Small intestine (tissue), 7 donors: ENCODE measurements around the gene GRIA4. TPM values are rescaled to one million over a fixed set of nuclear protein-coding genes. Genes with fewer than 3 reads are reported as not detected.

Experiments
- DNase-seq, 2 donors: peaks; one replicate each; pipeline versions ENCODE4 v3.0.0 to v3.0.0-alpha.2; 2013
- FAIRE-seq: peaks from 2 replicates; lab custom pipeline; 2012; peaks lifted over from hg19 to GRCh38; lab: Jason Lieb, UNC
- H3K27ac ChIP-seq, 3 donors: one replicate each; pipeline ENCODE4 v1.5.1; 2013; ENCODE audit warnings: low read length in 2 of 3, mild to moderate bottlenecking in 2 of 3, control low read depth in 1 of 3, inconsistent platforms in 1 of 3, low read depth in 1 of 3, moderate library complexity in 1 of 3
- H3K27me3 ChIP-seq, 3 donors: one replicate each; pipeline ENCODE4 v1.6.1; 2013; ENCODE audit warnings: low read length in 3 of 3, inconsistent platforms in 1 of 3; ENCODE audit not compliant: control insufficient read depth in 3 of 3, insufficient read depth in 3 of 3
- H3K36me3 ChIP-seq, 3 donors: one replicate each; pipeline ENCODE4 v1.6.1; 2013; ENCODE audit warnings: low read length in 3 of 3, inconsistent platforms in 1 of 3, low read depth in 1 of 3, mild to moderate bottlenecking in 1 of 3, moderate library complexity in 1 of 3; ENCODE audit not compliant: control insufficient read depth in 3 of 3, insufficient read depth in 2 of 3
- H3K4me1 ChIP-seq, 3 donors: one replicate each; pipeline ENCODE4 v1.6.1; 2013; ENCODE audit warnings: low read length in 2 of 3, inconsistent platforms in 1 of 3, low read depth in 1 of 3, mild to moderate bottlenecking in 1 of 3, moderate library complexity in 1 of 3; ENCODE audit not compliant: control insufficient read depth in 3 of 3, insufficient read depth in 2 of 3
- H3K4me3 ChIP-seq, 3 donors: one replicate each; pipeline ENCODE4 v1.5.1; 2013; ENCODE audit warnings: low read length in 3 of 3, control low read depth in 1 of 3, inconsistent platforms in 1 of 3, low read depth in 1 of 3, mild to moderate bottlenecking in 1 of 3, moderate library complexity in 1 of 3
- H3K9me3 ChIP-seq, 2 donors: one replicate each; pipeline ENCODE4 v1.6.1; 2013; ENCODE audit warnings: low read depth in 1 of 2, low read length in 1 of 2; ENCODE audit not compliant: control insufficient read depth in 2 of 2, insufficient read depth in 1 of 2
- WGBS, 3 donors: extraction: QIAGEN DNeasy Blood & Tissue Kit; methylation state at CpG; one replicate each; pipeline ENCODE4 v1.1.7; 2013; 5-methylcytosine and 5-hydroxymethylcytosine counted together
- polyA plus RNA-seq, 4 donors: library from polyadenylated mRNA; stranded (reverse) in 3 of 4; unstranded in 1 of 4; fragments of 200-250 nt in 3 of 4; fragments of 120-200 nt in 1 of 4; gene quantifications; one replicate each; pipeline versions ENCODE4 v1.2.1 to v1.2.3, GENCODE V29; 2013
- donor health status: healthy with polysubstance abuse.
- donor health status: control.
- donor health status: control.
- donor health status: Bipolar disorder and iron deficiency.
- donor health status: healthy.

The GRIA4 gene
- polyA plus RNA-seq, 4 donors, result 0.34 to 22.9 TPM; not detected in 2

DNA sequence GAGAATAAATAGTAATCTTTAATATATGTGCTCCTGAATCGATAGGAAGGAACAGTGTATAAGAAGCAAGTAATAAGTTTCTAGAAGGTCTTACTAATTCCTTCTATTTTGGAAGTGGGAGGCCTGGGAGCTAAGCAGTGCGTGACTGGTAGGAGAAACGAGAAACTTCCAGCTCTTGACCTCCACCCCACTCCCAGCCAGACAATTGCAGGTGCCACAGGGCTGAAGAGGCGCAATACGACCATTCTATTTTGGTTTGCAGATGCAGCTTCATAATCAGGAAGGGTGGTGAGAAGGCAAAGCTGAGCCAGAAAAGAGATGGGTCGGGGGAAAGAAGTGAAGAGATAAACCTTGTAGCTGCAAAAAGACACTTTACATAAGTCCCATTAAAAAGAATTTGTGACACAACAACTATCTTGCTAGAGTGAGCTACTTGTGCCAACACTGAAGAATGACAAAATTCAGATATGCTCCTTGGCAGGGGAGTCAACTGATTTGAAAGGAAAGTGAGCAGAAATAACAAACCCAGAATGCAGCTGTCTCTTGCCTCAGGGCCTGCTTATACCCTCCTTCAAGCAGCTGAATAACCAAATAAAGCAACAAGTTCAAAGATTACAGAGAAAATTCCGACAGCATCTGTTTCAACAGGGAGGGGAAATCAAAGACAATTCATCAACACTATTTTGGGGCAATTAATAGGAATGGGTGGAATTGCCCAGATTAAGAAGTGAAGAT lies 35.1 kb downstream of the GRIA4 start:
- DNase-seq (no peak), FAIRE-seq (no peak)
- H3K9me3 ChIP-seq, result no peaks in the 10 kb centered on the region
- H3K4me1 ChIP-seq, result peaks cover 0 to 4% (median 0%) of the 10 kb centered on the region in 3 donors
- H3K4me3 ChIP-seq, result no peak overlapping the region
- H3K27me3 ChIP-seq, result no peaks in the 10 kb centered on the region
- WGBS, 3 donors, result 73 to 78% (median 77%) methylated on average over 7 of the region's 7 CpGs
- H3K36me3 ChIP-seq, result no peaks in the 10 kb centered on the region
- no peak overlapping the region for H3K27ac ChIP-seq

GRCh38 chr11:105647780-105648179 lies 37.9 kb downstream of the GRIA4 start:
- Histone ChIP-seq H3K36me3 (no peaks in the 10 kb centered on the region), H3K27ac (no peak overlapping the region), H3K9me3 (no peaks in the 10 kb centered on the region), H3K4me3 (no peak overlapping the region), H3K4me1 (no peaks in the 10 kb centered on the region), H3K27me3 (no peaks in the 10 kb centered on the region)
- 63 to 86% (median 80%) methylated on average over 1 of the region's 1 CpG for WGBS, 3 donors
- FAIRE-seq (no peak), DNase-seq (no peak)

GRCh38 chr11:105648762-105649161 lies 38.9 kb downstream of the GRIA4 start:
- no peak overlapping the region for H3K27ac ChIP-seq
- H3K9me3 ChIP-seq, result no peaks in the 10 kb centered on the region
- DNase-seq (no peak), FAIRE-seq (no peak)
- H3K36me3 ChIP-seq, result no peaks in the 10 kb centered on the region
- H3K4me1 ChIP-seq, result no peaks in the 10 kb centered on the region
- H3K4me3 ChIP-seq, result no peak overlapping the region
- WGBS, 3 donors, result 73 to 81% (median 75%) methylated on average over 4 of the region's 4 CpGs
- no peaks in the 10 kb centered on the region for H3K27me3 ChIP-seq

GRCh38 chr11:105665281-105665680 lies 55.4 kb downstream of the GRIA4 start:
- no peak overlapping the region for H3K4me3 ChIP-seq
- WGBS, 3 donors, result 84 to 91% (median 88%) methylated on average over 4 of the region's 4 CpGs
- no peaks in the 10 kb centered on the region for H3K36me3 ChIP-seq
- no peak for DNase-seq
- no peak for FAIRE-seq
- no peak overlapping the region for H3K27ac ChIP-seq
- H3K4me1 ChIP-seq, result no peaks in the 10 kb centered on the region
- H3K27me3 ChIP-seq, result no peaks in the 10 kb centered on the region
- H3K9me3 ChIP-seq, result no peaks in the 10 kb centered on the region

DNA sequence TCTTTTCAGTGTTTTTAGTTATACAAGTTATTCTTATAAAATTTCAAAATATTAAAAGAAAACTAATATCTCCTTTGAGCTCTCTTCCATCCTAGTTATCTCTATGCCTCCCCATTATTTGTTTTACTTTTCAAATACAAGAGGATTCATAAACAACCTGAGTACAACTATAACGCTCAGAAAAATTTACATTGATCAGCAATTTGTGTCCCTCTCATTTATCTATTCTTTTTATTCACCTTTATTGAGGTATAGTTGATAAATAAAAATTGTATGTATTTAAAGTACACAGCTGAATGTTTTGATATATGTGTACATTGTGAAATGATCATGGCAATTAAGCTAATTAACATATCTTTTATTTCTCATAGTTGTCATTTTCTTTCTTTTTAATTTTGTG lies 57.6 kb downstream of the GRIA4 start:
- Histone ChIP-seq H3K4me3 (no peak overlapping the region), H3K36me3 (no peaks in the 10 kb centered on the region), H3K27me3 (no peaks in the 10 kb centered on the region), H3K4me1 (no peaks in the 10 kb centered on the region), H3K9me3 (no peaks in the 10 kb centered on the region), H3K27ac (no peak overlapping the region)
- 73 to 80% (median 77%) methylated on average over 1 of the region's 1 CpG for WGBS, 3 donors
- no peak for FAIRE-seq
- DNase-seq, result no peak

- Histone ChIP-seq H3K9me3 (no peaks in the 10 kb centered on the region), H3K36me3 (no peaks in the 10 kb centered on the region), H3K27ac (no peak overlapping the region), H3K27me3 (no peaks in the 10 kb centered on the region), H3K4me1 (no peaks in the 10 kb centered on the region), H3K4me3 (no peak overlapping the region)
- DNase-seq, result no peak
- no peak for FAIRE-seq
Observed at GRCh38 chr11:105670811-105671210, 60.9 kb downstream of the GRIA4 start.

- no peaks in the 10 kb centered on the region for H3K36me3 ChIP-seq
- H3K9me3 ChIP-seq, result no peaks in the 10 kb centered on the region
- H3K4me1 ChIP-seq, result no peaks in the 10 kb centered on the region
- no peak for FAIRE-seq
- peak; percentile 22 to 71 for DNase-seq
- 24 to 30% (median 27%) methylated on average over 3 of the region's 3 CpGs for WGBS, 3 donors
- no peaks in the 10 kb centered on the region for H3K27me3 ChIP-seq
- no peak overlapping the region for H3K4me3 ChIP-seq
- H3K27ac ChIP-seq, result no peak overlapping the region
Observed at GRCh38 chr11:105673089-105673488, 63.2 kb downstream of the GRIA4 start.

DNA sequence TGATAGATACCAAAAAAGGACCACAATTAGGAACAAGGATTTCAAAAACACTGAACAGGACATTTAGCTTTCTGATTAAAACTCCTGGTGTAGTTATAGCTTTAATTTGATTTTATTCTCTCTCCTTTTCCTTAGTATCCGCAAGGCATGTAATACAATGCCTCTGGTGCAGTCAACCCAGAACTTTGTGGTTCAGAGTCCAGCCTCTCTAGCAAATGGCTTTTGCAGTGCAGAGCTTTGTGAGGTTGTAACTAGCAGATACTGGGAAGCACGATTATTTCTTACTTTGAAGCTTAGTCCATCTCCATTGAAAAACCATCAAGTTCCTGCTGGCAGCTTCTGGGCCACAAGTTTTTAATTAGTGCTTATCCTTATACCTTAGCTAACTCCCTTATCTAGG lies 79.8 kb downstream of the GRIA4 start:
- Histone ChIP-seq H3K27me3 (no peaks in the 10 kb centered on the region), H3K4me1 (no peaks in the 10 kb centered on the region), H3K27ac (no peak overlapping the region), H3K9me3 (no peaks in the 10 kb centered on the region), H3K4me3 (no peak overlapping the region), H3K36me3 (no peaks in the 10 kb centered on the region)
- 66 to 81% (median 73%) methylated on average over 2 of the region's 2 CpGs for WGBS, 3 donors
- no peak for FAIRE-seq
- DNase-seq, result no peak

DNA sequence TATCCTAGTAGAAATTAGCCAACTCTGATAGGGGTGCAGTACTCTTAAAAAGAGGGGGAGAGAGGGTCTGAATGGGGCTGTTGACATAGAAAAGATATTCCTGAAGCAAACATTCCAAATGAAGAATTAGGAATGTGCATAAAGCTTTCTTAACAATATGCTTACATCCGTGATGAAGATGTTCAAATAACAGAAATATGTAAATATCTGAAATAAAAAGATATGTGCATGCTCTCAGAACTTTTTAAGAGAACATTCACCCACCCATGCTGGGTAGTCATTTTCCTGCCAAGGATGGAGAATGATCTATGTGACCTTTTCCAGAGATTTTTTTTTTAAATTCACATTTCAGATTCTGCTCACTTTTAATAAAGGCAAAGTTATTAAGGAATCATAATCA lies 80.6 kb downstream of the GRIA4 start:
- Histone ChIP-seq H3K36me3 (no peaks in the 10 kb centered on the region), H3K27me3 (no peaks in the 10 kb centered on the region), H3K27ac (no peak overlapping the region), H3K4me3 (no peak overlapping the region), H3K9me3 (no peaks in the 10 kb centered on the region), H3K4me1 (no peaks in the 10 kb centered on the region)
- 48 to 73% (median 66%) methylated on average over 1 of the region's 1 CpG for WGBS, 3 donors
- FAIRE-seq (no peak), DNase-seq (no peak)
